ENCODE measurements around the gene KIF16B.

GRCh38 chr20:16563066-16563806 lies 10.0 kb downstream of the KIF16B start:
- TF ChIP-seq CTCF (IDR thresholded peaks at IDR 0.05) (no peak), ZFX (IDR thresholded peaks at IDR 0.05; ENCODE audit: borderline replicate concordance) (no peak)
